Breast epithelium (tissue), 4 donors: ENCODE data around the gene CNNM2. TPM values are rescaled to one million over a fixed set of nuclear protein-coding genes. Genes with fewer than 3 reads are reported as not detected.

Source experiments
- DNase-seq, 2 donors: peaks; one replicate each; pipeline ENCODE4 v3.0.0-alpha.2; 2019; ENCODE audit warnings: low spot score in 2 of 2
- H3K27ac ChIP-seq, 2 donors: fragments of 200-600 bp; sonication (generic) in 1 of 2; one replicate each; pipeline ENCODE4 v1.5.1; 2016 to 2019; ENCODE audit warnings: mild to moderate bottlenecking in 1 of 2
- H3K27me3 ChIP-seq, 2 donors: fragments of 200-600 bp; sonication (generic) in 1 of 2; one replicate each; pipeline versions ENCODE4 v1.5.1 to v1.6.0; 2017 to 2019; ENCODE audit warnings: control low read depth in 1 of 2, mild to moderate bottlenecking in 1 of 2
- H3K36me3 ChIP-seq: fragments of 200-600 bp; one replicate; pipeline ENCODE4 v1.5.1; 2019
- H3K4me1 ChIP-seq, 2 donors: fragments of 200-600 bp; sonication (generic); one replicate each; pipeline ENCODE4 v1.5.1; 2016 to 2019; ENCODE audit warnings: control low read depth in 1 of 2
- H3K4me3 ChIP-seq, 3 donors: fragments of 200-600 bp; sonication (generic); 1 replicate in 2 of 3; 2 replicates in 1 of 3; pipeline ENCODE4 v1.5.1; 2016 to 2019; ENCODE audit warnings: mild to moderate bottlenecking in 3 of 3, moderate library complexity in 2 of 3
- H3K9me3 ChIP-seq, 2 donors: fragments of 200-600 bp; sonication (generic) in 1 of 2; one replicate each; pipeline ENCODE4 v1.5.1; 2016 to 2019; ENCODE audit warnings: control low read depth in 1 of 2
- POLR2A ChIP-seq: fragments of 450-650 bp; IDR thresholded peaks from one replicate; pipeline ENCODE4 v1.6.1; 2016; ENCODE audit warnings: antibody characterized with exemption, mild to moderate bottlenecking, moderate library complexity
- POLR2AphosphoS5 ChIP-seq, 3 donors: sonication (generic); formaldehyde crosslinking; IDR thresholded peaks; one replicate each; pipeline ENCODE4 v1.6.1; 2017; ENCODE audit warnings: antibody characterized with exemption in 3 of 3
- intact Hi-C: fragments of 100-400 bp; cut with DNase I; formaldehyde crosslinking; loops from one replicate; pipeline ENCODE4 v1.15.1; 2023; ENCODE audit warnings: low total_unique reads
- total RNA-seq, 3 donors: library from RNA; depleted of rRNA; stranded (reverse); fragments of >200 nt; gene quantifications; one replicate each; pipeline ENCODE4 v1.1.0, GENCODE V29; 2016
- TF ChIP-seq, protein P1 (sequence below), 3 donors: fragments of 450-650 bp; IDR thresholded peaks; one replicate each; pipeline ENCODE4 v1.5.1; 2016 to 2017; ENCODE audit warnings: antibody characterized with exemption in 3 of 3, mild to moderate bottlenecking in 3 of 3, moderate library complexity in 3 of 3

CNNM2 gene
- total RNA-seq, 3 donors from 2014 or later = 6.4 to 7.2 (median 6.7) TPM

DNA sequence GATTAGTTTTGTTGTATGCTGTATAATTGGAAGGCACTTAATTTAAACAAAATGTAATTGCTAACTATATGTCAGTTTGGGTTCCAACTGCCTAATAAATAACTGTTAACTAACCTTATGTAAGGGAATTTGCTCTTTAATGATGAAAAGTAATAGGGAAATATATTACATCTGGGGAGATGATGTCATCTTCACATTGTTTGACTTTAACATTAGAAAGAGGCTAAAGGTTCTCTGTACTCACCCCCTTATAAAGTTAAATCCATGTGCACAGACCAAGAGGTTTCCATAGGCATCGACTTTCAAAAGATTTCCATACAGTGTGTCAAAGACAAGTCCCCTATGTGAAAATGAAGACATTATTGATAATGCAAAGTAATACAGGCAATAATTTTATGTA, 187.4 kb downstream of the CNNM2 start:
- no peaks in the 10 kb centered on the region for H3K27me3 ChIP-seq
- TF ChIP-seq, protein P1, sequence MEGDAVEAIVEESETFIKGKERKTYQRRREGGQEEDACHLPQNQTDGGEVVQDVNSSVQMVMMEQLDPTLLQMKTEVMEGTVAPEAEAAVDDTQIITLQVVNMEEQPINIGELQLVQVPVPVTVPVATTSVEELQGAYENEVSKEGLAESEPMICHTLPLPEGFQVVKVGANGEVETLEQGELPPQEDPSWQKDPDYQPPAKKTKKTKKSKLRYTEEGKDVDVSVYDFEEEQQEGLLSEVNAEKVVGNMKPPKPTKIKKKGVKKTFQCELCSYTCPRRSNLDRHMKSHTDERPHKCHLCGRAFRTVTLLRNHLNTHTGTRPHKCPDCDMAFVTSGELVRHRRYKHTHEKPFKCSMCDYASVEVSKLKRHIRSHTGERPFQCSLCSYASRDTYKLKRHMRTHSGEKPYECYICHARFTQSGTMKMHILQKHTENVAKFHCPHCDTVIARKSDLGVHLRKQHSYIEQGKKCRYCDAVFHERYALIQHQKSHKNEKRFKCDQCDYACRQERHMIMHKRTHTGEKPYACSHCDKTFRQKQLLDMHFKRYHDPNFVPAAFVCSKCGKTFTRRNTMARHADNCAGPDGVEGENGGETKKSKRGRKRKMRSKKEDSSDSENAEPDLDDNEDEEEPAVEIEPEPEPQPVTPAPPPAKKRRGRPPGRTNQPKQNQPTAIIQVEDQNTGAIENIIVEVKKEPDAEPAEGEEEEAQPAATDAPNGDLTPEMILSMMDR (IDR thresholded peaks at IDR 0.05) = no peak
- TF ChIP-seq POLR2AphosphoS5 (IDR thresholded peaks at IDR 0.05) (no peak), POLR2A (no peak)
- DNase-seq = no peak
- peaks cover 4% of the 10 kb centered on the region for H3K36me3 ChIP-seq
- intact Hi-C loops = no loop called here
- peaks cover 0 to 4% of the 10 kb centered on the region in 2 donors for H3K4me1 ChIP-seq
- H3K27ac ChIP-seq = no peak overlapping the region
- no peaks in the 10 kb centered on the region for H3K9me3 ChIP-seq
- no peak overlapping the region for H3K4me3 ChIP-seq

DNA sequence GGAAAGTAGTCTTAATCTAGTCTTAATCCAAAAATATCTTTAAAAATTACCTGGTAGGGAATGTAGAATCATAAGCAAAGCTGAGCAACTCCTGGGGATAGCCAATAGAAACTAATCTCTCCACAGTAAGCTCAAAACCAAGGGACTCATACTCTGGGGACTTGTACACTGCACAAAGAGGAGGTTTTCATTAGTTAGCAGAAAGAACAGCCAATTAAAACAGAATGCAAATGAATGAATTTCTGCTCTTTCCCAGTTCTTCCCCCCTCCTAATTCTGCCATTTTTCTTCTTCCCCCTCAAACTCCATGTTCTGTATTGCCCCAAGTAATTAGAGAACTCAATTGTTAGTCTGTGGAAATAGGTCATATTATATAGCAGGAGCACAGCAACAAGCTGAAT, 188.4 kb downstream of the CNNM2 start:
- DNase-seq = no peak
- no peaks in the 10 kb centered on the region for H3K9me3 ChIP-seq
- intact Hi-C loops = no loop called here
- H3K4me3 ChIP-seq = no peak overlapping the region
- H3K27ac ChIP-seq = no peak overlapping the region
- H3K4me1 ChIP-seq = peaks cover 0 to 4% of the 10 kb centered on the region in 2 donors
- no peaks in the 10 kb centered on the region for H3K27me3 ChIP-seq
- TF ChIP-seq, protein P1 (IDR thresholded peaks at IDR 0.05) = no peak
- no peak for TF ChIP-seq POLR2A
- no peak for TF ChIP-seq POLR2AphosphoS5 (IDR thresholded peaks at IDR 0.05)
- peaks cover 4% of the 10 kb centered on the region for H3K36me3 ChIP-seq

DNA sequence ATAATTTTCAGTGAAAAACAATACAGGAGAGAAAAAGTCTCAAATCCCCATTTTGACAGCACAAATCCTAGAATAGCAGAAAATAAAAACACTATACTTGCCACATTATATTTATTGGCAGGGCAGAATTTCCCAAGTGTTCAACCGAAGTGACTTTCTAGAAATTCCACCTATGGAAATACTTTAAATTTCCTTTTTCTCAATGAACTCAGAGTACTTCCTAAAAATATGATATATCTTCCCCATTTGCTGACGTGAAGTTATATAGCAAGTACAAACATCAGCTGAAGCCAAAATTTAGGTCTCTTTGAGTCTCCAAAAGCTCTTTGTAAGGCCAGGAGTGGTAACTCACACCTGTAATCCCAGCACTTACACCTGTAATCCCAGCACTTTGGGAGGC, 191.7 kb downstream of the CNNM2 start:
- peaks cover 3% of the 10 kb centered on the region for H3K36me3 ChIP-seq
- peak overlapping the region; percentile 45 to 72 for H3K27ac ChIP-seq
- peaks cover 0 to 9% of the 10 kb centered on the region in 2 donors for H3K4me1 ChIP-seq
- H3K4me3 ChIP-seq = no peak overlapping the region
- DNase-seq = no peak
- no peaks in the 10 kb centered on the region for H3K9me3 ChIP-seq
- intact Hi-C loops = no loop called here
- H3K27me3 ChIP-seq = no peaks in the 10 kb centered on the region
- no peak for TF ChIP-seq POLR2A

DNA sequence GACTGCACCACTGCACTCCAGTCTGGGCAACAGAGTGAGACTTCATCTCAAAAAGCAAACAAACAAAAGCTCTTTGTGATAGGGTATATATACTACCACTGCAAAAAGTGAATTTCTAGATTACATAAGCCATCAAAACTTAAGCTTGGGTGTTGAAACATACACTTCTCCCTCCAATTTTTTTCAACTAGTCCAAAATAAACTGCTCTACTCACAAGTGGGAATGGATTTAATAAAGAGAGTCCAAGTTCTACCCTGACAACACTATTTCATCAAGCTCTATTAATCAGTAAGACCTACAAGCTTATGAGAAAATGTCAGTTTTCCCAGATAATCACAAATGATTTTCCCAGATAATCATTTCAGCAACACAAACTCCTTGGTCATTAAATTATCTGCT, 192.3 kb downstream of the CNNM2 start:
- H3K36me3 ChIP-seq = no peaks in the 10 kb centered on the region
- peak overlapping the region; percentile 45 to 72 for H3K27ac ChIP-seq

DNA sequence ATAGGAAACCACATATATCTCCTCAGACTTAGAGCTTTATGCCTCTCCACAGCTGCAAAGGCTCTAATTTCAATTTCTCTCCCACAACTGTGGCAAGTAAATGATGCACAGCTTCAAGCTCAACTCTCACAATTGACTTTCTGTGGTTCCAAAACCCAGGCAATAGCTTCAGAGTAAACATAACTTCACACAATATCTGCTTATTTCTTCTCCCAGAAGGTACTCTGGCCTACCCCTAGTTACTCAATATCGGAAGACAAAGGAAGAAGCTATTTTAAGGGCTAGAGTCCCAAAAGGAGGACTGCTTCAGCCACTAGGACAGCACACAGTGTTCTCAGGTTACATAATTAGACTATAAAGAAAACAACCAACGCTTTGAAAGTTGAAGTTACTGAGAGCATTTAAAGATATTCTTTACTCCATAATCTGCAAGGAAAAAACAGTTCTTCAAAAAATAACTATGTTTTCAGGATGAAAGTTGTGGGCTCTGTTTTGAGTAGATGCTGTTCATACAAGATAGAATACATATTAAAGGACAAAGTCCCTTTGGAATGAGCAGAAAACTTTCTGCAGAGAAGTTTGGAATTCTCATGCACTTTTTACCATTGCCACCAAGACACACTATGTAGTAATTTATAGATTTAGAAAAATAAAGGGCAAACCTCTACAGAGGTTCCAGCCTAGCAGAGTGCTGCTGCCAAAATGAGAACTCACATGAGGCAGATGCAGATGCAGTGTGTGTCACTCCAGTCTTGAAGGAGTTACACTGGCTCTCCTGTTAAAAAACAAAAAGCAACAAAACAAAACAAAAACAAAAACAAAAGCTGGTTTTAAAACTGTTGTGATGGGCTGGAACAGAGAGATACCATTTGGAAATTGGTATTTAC, 193.2 kb downstream of the CNNM2 start:
- DNase-seq = no peak
- intact Hi-C loops = no loop called here
- no peak overlapping the region for H3K4me3 ChIP-seq

More for the DNA sequence above, 192.3 kb downstream of the CNNM2 start:
- Histone ChIP-seq H3K9me3 (no peaks in the 10 kb centered on the region), H3K4me3 (no peak overlapping the region), H3K27me3 (no peaks in the 10 kb centered on the region), H3K4me1 (peaks cover 0 to 9% of the 10 kb centered on the region in 2 donors)
- no peak for DNase-seq
- intact Hi-C loops = no loop called here
- TF ChIP-seq POLR2AphosphoS5 (IDR thresholded peaks at IDR 0.05) (no peak), POLR2A (no peak)
- TF ChIP-seq, protein P1 (IDR thresholded peaks at IDR 0.05) = no peak

More for the DNA sequence above, 193.2 kb downstream of the CNNM2 start:
- H3K36me3 ChIP-seq = no peaks in the 10 kb centered on the region
- TF ChIP-seq, protein P1 (IDR thresholded peaks at IDR 0.05) = peak in 1 of 3 donors; percentile 10
- no peak for TF ChIP-seq POLR2A
- no peaks in the 10 kb centered on the region for H3K9me3 ChIP-seq
- no peaks in the 10 kb centered on the region for H3K27me3 ChIP-seq
- H3K27ac ChIP-seq = peak overlapping the region; percentile 38 to 72
- H3K4me1 ChIP-seq = peaks cover 0 to 9% of the 10 kb centered on the region in 2 donors
